PC-9 (cell line): ENCODE measurements around the gene SYNPO. TPM values are rescaled to one million over a fixed set of nuclear protein-coding genes. Genes with fewer than 3 reads are reported as not detected.

Experiments used
- BruUV-seq: library from RNA; stranded (reverse); fragments of 400-500 nt; replicated peaks from 2 replicates; lab custom pipeline; 2021; lab: Mats Ljungman, UMichigan
- CTCF ChIA-PET: fragments of 300-600 bp; sonication (Branson Sonifier 250); formaldehyde crosslinking; loops from one replicate; lab custom pipeline; 2022; ENCODE audit warnings: antibody characterized with exemption; lab: Charles Lee
- POLR2A ChIA-PET: fragments of 300-600 bp; sonication (Branson Sonifier 250); formaldehyde crosslinking; loops from one replicate; lab custom pipeline; 2022; ENCODE audit warnings: antibody characterized with exemption; ENCODE audit not compliant: unreplicated experiment; lab: Charles Lee
- DNase-seq, 2 experiments: peaks; one replicate each; pipeline versions ENCODE4 v3.0.0 to v3.0.0-alpha.2; 2015 to 2022; ENCODE audit warnings: mixed read lengths in 1 of 2
- H2AFZ ChIP-seq: fragments of 200-600 bp; sonication (generic); 2 replicates; pipeline ENCODE4 v1.8.1; 2017; ENCODE audit warnings: antibody characterized with exemption
- H3F3A ChIP-seq: fragments of 200-600 bp; sonication (generic); 2 replicates; pipeline ENCODE4 v1.8.1; 2017; ENCODE audit warnings: antibody characterized with exemption, mild to moderate bottlenecking, low read depth; ENCODE audit not compliant: insufficient read depth
- H3K27ac ChIP-seq: fragments of 200-600 bp; sonication (generic); 2 replicates; pipeline ENCODE4 v1.6.1; 2016; ENCODE audit warnings: mixed run types
- H3K27me3 ChIP-seq: fragments of 200-600 bp; sonication (generic); 2 replicates; pipeline ENCODE4 v1.6.1; 2016; ENCODE audit warnings: low read depth, mixed run types; ENCODE audit not compliant: insufficient read depth
- H3K36me3 ChIP-seq: fragments of 200-600 bp; sonication (generic); 2 replicates; pipeline ENCODE4 v1.6.1; 2016; ENCODE audit warnings: low read depth, mixed run types
- H3K4me1 ChIP-seq: fragments of 200-600 bp; sonication (generic); replicated peaks from 2 replicates; pipeline ENCODE4 v1.6.1; 2016; ENCODE audit warnings: mixed run types; ENCODE audit not compliant: insufficient read depth
- H3K4me2 ChIP-seq: fragments of 200-600 bp; sonication (generic); 2 replicates; pipeline ENCODE4 v1.6.1; 2017; ENCODE audit warnings: mixed run types
- H3K4me3 ChIP-seq: fragments of 200-600 bp; sonication (generic); 2 replicates; pipeline ENCODE4 v1.6.1; 2016; ENCODE audit warnings: mixed run types
- H3K79me2 ChIP-seq: fragments of 200-600 bp; sonication (generic); 2 replicates; pipeline ENCODE4 v1.6.1; 2017; ENCODE audit warnings: low read depth, mixed run types
- H3K9me2 ChIP-seq: fragments of 200-600 bp; sonication (generic); 2 replicates; pipeline ENCODE4 v1.8.1; 2017; ENCODE audit warnings: mild to moderate bottlenecking; ENCODE audit not compliant: insufficient read depth
- H3K9me3 ChIP-seq: fragments of 200-600 bp; sonication (generic); 2 replicates; pipeline ENCODE4 v1.8.1; 2016; ENCODE audit warnings: low read depth; ENCODE audit not compliant: insufficient read depth
- H4K20me1 ChIP-seq: fragments of 200-600 bp; sonication (generic); 2 replicates; pipeline ENCODE4 v1.8.1; 2017; ENCODE audit not compliant: insufficient read depth
- CTCF ChIP-seq: fragments of 200-600 bp; sonication (generic); conservative IDR thresholded peaks from 2 replicates; pipeline ENCODE4 v1.6.1; 2017; ENCODE audit warnings: mixed run types, antibody characterized with exemption, mild to moderate bottlenecking, moderate library complexity
- EZH2 ChIP-seq: fragments of 200-600 bp; sonication (generic); IDR thresholded peaks from 2 replicates; pipeline ENCODE4 v1.8.0; 2017; ENCODE audit warnings: antibody characterized with exemption, low read depth
- intact Hi-C: fragments of 100-400 bp; cut with micrococcal nuclease; formaldehyde crosslinking; loops from one replicate; pipeline ENCODE4 v1.10.0; 2022; ENCODE audit not compliant: unreplicated experiment
- total RNA-seq: library from RNA; stranded (reverse); gene quantifications from 2 replicates; pipeline ENCODE4 v1.2.3, GENCODE V29; 2021

The SYNPO gene
- total RNA-seq, 1 experiment from 2014 or later, result 2.0 TPM

- no peaks in the 10 kb centered on the region for H3K4me1 ChIP-seq
- H3K4me3 ChIP-seq, result no peak overlapping the region
- intact Hi-C loops, result no loop called here
- no peak for DNase-seq
- H3K27ac ChIP-seq, result no peak overlapping the region
- BruUV-seq, result no TSS peak
- H3K4me2 ChIP-seq, result no peak overlapping the region
- no peaks in the 10 kb centered on the region for H3K9me2 ChIP-seq
- CTCF ChIA-PET, result interaction anchor here (0.6 kb wide), 1 partner anchor 176 kb away, joined by 3 read pairs; no protein-coding TSS in a partner anchor
- POLR2A ChIA-PET, result no interaction called here
- no peak overlapping the region for H2AFZ ChIP-seq
- no peaks in the 10 kb centered on the region; the same call in 1 of the 2 replicates for H3F3A ChIP-seq
- H4K20me1 ChIP-seq, result no peaks in the 10 kb centered on the region
- no peaks in the 10 kb centered on the region for H3K27me3 ChIP-seq
- TF ChIP-seq EZH2 (no peak), CTCF (no peak)
- no peaks in the 10 kb centered on the region for H3K36me3 ChIP-seq
- no peaks in the 10 kb centered on the region for H3K9me3 ChIP-seq
- no peaks in the 10 kb centered on the region for H3K79me2 ChIP-seq
Observed at GRCh38 chr5:150674341-150674821, 33.9 kb downstream of the SYNPO start.

GRCh38 chr5:150675069-150675468, 34.6 kb downstream of the SYNPO start:
- no peak overlapping the region for H3K4me3 ChIP-seq
- no peaks in the 10 kb centered on the region for H3K36me3 ChIP-seq
- no peak overlapping the region for H3K4me2 ChIP-seq
- H3K4me1 ChIP-seq, result no peaks in the 10 kb centered on the region
- no peak overlapping the region for H3K27ac ChIP-seq
- no peaks in the 10 kb centered on the region for H3K79me2 ChIP-seq
- H3K9me3 ChIP-seq, result no peaks in the 10 kb centered on the region
- DNase-seq, result no peak
- no peaks in the 10 kb centered on the region for H3K27me3 ChIP-seq
- TF ChIP-seq EZH2 (no peak), CTCF (no peak)
- intact Hi-C loops, result no loop called here
- no peaks in the 10 kb centered on the region for H3K9me2 ChIP-seq
- ChIA-PET CTCF (interaction anchor here (0.6 kb wide), 1 partner anchor 116 kb away, joined by 3 read pairs; no protein-coding TSS in a partner anchor), POLR2A (interaction anchor here (0.6 kb wide), 1 partner anchor 30 kb away, joined by 6 read pairs; no protein-coding TSS in a partner anchor)
- H4K20me1 ChIP-seq, result no peaks in the 10 kb centered on the region
- H2AFZ ChIP-seq, result no peak overlapping the region
- no TSS peak for BruUV-seq
- H3F3A ChIP-seq, result no peaks in the 10 kb centered on the region; the same call in 1 of the 2 replicates

GRCh38 chr5:150676578-150676977, 36.1 kb downstream of the SYNPO start:
- H3K27ac ChIP-seq, result no peak overlapping the region
- DNase-seq, result no peak
- no TSS peak for BruUV-seq
- H2AFZ ChIP-seq, result no peak overlapping the region
- no peaks in the 10 kb centered on the region for H3K36me3 ChIP-seq
- H3K27me3 ChIP-seq, result no peaks in the 10 kb centered on the region
- ChIA-PET CTCF (no interaction called here), POLR2A (no interaction called here)
- no peaks in the 10 kb centered on the region for H3K9me3 ChIP-seq
- no peaks in the 10 kb centered on the region for H3K9me2 ChIP-seq
- no peak overlapping the region for H3K4me2 ChIP-seq
- no peak overlapping the region for H3K4me3 ChIP-seq
- no peaks in the 10 kb centered on the region for H4K20me1 ChIP-seq
- no peaks in the 10 kb centered on the region for H3K4me1 ChIP-seq
- H3F3A ChIP-seq, result no peaks in the 10 kb centered on the region; the same call in 1 of the 2 replicates
- TF ChIP-seq EZH2 (no peak), CTCF (no peak)
- intact Hi-C loops, result no loop called here
- H3K79me2 ChIP-seq, result no peaks in the 10 kb centered on the region
